ENCODE results near the gene RGL3.
"Not testable (repeated sequence)": the region's sequence is repeated elsewhere in the genome, so short reads cannot be mapped to it uniquely, and the experiment has no call there.

Gene RGL3

DNA sequence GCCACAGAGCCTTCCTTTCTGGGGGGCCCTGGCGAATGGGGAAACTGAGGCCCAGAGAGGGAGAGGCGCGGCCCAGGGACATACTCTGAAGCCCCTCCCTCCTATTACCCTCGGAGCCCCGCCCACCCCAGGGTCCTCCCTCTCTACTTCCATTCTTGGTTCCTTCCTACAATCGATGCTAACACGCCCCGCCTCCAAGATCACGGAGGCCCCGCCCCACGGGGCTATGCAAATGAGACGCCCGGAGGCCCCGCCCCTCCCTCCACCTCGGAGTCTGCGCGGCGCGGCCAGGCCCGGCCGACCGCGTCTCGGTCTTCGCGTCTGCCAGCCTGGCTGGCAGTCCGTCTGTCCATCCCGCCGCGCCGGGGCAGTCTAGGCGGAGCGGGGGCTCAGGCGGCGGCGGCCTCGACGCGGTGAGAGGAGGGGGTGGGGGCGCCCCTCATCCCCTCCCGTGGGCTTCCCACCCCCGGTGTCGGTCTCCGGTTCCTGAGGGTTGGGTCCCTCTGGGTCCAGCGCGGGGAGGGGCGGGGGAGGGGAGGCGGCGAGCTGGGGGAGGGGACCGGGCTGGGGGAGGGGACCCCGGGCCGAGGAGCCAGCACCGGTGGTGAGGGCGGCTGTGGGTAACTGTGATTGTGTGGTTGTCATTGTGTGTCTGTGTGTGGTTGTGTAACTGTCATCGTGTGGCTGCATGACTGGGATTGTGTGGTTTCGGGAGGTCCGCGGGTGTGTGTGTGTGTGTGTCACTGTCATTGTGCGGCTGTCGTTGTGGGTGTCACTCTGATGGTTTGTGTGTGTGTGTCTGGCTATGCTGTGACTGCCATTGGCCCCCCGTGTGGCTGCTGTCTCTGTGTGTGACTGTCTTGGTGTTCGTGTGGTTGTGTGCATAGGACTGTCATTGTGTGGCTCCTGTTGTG, 63.7 kb downstream of the RGL3 start, which contains the start of gene PLPPR2:
PLPPR2 (plus strand) TSS at position 273 of the 914 bp plus-strand sequence. CDS start 2,242 bp downstream, outside the sequence.
- no peaks in the 10 kb centered on the region for H3K9me3 ChIP-seq (ENCODE audit: control extremely low read depth in 1 of 5, control insufficient read depth in 4 of 5, insufficient read depth in 2 of 5, low read depth in 1 of 5, low read length in 4 of 5)
- 5% methylated on average over 35 of the region's 62 CpGs for WGBS (ENCODE audit: insufficient coverage)
- DNase-seq: peak; percentile 86 to 88 (median 88)
- POLR2A ChIA-PET: no interaction called here
- peaks cover 0 to 3% (median 0%) of the 10 kb centered on the region in 4 experiments for H3K36me3 ChIP-seq (ENCODE audit: control insufficient read depth in 4 of 4, insufficient read depth in 4 of 4, low read length in 3 of 4)
- H3K27ac ChIP-seq (ENCODE audit: insufficient read depth in 1 of 2, low read depth in 1 of 2, low read length in 2 of 2, poor library complexity in 1 of 2, severe bottlenecking in 2 of 2): no peak within 1 kb of the TSS
- peaks cover 0 to 23% (median 11%) of the 10 kb centered on the region in 4 experiments for H3K4me1 ChIP-seq (ENCODE audit: control extremely low read depth in 1 of 4, control insufficient read depth in 4 of 4, insufficient read depth in 4 of 4, low read length in 3 of 4)
- H3K4me3 ChIP-seq (ENCODE audit: control insufficient read depth in 1 of 7, extremely low read depth in 1 of 7, insufficient read depth in 4 of 7, low read depth in 2 of 7, low read length in 6 of 7): peak within 1 kb of the TSS in 4 of 7 experiments; percentile 16 to 71 (median 44)
- CTCF ChIA-PET: no interaction called here
- H3K27me3 ChIP-seq (replicated peaks in 2 of 5; ENCODE audit: control insufficient read depth in 4 of 5, insufficient read depth in 5 of 5, low read length in 4 of 5): no peaks in the 10 kb centered on the region

DNA sequence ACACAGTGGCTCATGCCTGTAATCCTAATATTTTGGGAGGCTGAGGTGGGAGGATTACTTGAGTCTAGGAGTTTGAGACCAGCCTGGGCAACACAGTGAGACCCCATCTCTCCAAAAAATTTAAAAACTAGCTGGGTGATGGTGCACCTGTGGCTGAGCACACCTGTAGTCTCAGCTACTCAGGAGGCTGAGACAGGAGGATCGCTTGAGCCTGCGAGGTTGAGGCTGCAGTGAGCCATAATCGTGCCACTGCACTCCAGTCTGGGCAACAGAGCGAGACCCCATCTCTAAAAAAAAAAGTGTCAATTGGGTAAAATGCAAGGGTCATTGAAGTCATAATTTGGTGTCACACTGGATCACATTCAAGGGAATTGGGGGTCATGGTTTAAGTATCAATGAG, 65.0 kb downstream of the RGL3 start:
- H3K27me3 ChIP-seq (replicated peaks in 2 of 5; ENCODE audit: control insufficient read depth in 4 of 5, insufficient read depth in 5 of 5, low read length in 4 of 5); CTCF ChIA-PET; POLR2A ChIA-PET; H3K27ac ChIP-seq (ENCODE audit: insufficient read depth in 1 of 2, low read depth in 1 of 2, low read length in 2 of 2, poor library complexity in 1 of 2, severe bottlenecking in 2 of 2); H3K9me3 ChIP-seq (ENCODE audit: control extremely low read depth in 1 of 5, control insufficient read depth in 4 of 5, insufficient read depth in 2 of 5, low read depth in 1 of 5, low read length in 4 of 5); H3K36me3 ChIP-seq (ENCODE audit: control insufficient read depth in 4 of 4, insufficient read depth in 4 of 4, low read length in 3 of 4); DNase-seq; H3K4me3 ChIP-seq (ENCODE audit: control insufficient read depth in 1 of 7, extremely low read depth in 1 of 7, insufficient read depth in 4 of 7, low read depth in 2 of 7, low read length in 6 of 7): not testable (repeated sequence)
- WGBS (ENCODE audit: insufficient coverage): 98% methylated on average over 4 of the region's 4 CpGs
- H3K4me1 ChIP-seq (ENCODE audit: control extremely low read depth in 1 of 4, control insufficient read depth in 4 of 4, insufficient read depth in 4 of 4, low read length in 3 of 4): peaks cover 0 to 23% (median 11%) of the 10 kb centered on the region in 4 experiments

DNA sequence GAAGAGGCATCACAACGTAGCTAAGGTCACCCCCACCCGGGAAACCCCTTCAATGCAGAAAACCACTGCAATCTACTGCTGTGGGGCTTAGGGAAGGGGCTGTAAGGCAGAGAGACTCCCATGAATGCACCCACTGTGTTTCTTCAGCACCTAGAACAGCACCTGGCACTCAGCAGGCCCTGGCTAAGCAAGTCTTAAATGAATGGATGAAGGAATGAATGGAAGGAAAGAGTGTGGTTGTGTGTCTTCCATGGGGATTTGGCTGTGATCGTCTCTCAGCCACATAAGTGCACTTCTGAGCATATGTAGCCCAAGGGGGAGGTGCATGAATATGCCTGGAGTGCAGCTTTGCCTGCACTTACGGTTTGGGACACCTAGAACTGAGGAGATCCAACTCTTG, 69.9 kb downstream of the RGL3 start:
- Histone ChIP-seq H3K27me3 (replicated peaks in 2 of 5; ENCODE audit: control insufficient read depth in 4 of 5, insufficient read depth in 5 of 5, low read length in 4 of 5) (no peaks in the 10 kb centered on the region), H3K9me3 (ENCODE audit: control extremely low read depth in 1 of 5, control insufficient read depth in 4 of 5, insufficient read depth in 2 of 5, low read depth in 1 of 5, low read length in 4 of 5) (peaks cover 0 to 7% (median 5%) of the 10 kb centered on the region in 5 experiments), H3K4me3 (ENCODE audit: control insufficient read depth in 1 of 7, extremely low read depth in 1 of 7, insufficient read depth in 4 of 7, low read depth in 2 of 7, low read length in 6 of 7) (no peak overlapping the region), H3K4me1 (ENCODE audit: control extremely low read depth in 1 of 4, control insufficient read depth in 4 of 4, insufficient read depth in 4 of 4, low read length in 3 of 4) (peaks cover 5 to 33% (median 30%) of the 10 kb centered on the region in 4 experiments), H3K36me3 (ENCODE audit: control insufficient read depth in 4 of 4, insufficient read depth in 4 of 4, low read length in 3 of 4) (peaks cover 0 to 2% (median 0%) of the 10 kb centered on the region in 4 experiments), H3K27ac (ENCODE audit: insufficient read depth in 1 of 2, low read depth in 1 of 2, low read length in 2 of 2, poor library complexity in 1 of 2, severe bottlenecking in 2 of 2) (no peak overlapping the region)
- DNase-seq: no peak
- CTCF ChIA-PET: interaction anchor here (0.8 to 1.9 kb wide), 2 partner anchors 19 to 31 kb away, joined by 3 to 5 read pairs; no protein-coding TSS in a partner anchor
- POLR2A ChIA-PET: no interaction called here
- WGBS (ENCODE audit: insufficient coverage): 100% methylated on average over 1 of the region's 4 CpGs

DNA sequence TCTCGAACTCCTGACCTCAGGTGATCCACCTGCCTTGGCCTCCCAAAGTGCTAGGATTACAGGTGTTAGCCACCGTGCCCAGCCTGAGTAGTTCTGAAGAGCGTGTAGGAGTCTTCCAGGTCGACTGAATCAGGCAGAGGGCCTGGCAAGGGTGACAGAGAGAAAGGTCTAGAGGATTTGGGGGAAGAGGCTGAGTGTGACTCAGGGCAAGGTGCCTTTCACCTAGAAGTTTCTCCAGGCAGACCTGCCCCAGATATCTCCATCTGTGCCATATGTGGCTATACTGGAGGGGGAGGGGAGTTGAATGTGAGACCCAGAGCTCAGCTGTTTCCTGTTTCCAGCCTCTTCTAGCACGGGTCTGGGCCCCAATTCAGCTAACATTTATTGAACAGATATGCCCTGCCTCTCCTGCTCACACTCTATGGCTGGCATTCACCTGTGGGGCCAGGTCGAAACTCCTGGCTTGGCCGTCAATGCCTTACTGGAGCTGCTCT, 71.5 kb downstream of the RGL3 start:
- POLR2A ChIA-PET: interaction anchor here (0.6 to 0.9 kb wide), 2 partner anchors 28 to 1702 kb away, joined by 3 to 5 read pairs; no protein-coding TSS in a partner anchor
- WGBS (ENCODE audit: insufficient coverage): 74% methylated on average over 6 of the region's 7 CpGs

DNA sequence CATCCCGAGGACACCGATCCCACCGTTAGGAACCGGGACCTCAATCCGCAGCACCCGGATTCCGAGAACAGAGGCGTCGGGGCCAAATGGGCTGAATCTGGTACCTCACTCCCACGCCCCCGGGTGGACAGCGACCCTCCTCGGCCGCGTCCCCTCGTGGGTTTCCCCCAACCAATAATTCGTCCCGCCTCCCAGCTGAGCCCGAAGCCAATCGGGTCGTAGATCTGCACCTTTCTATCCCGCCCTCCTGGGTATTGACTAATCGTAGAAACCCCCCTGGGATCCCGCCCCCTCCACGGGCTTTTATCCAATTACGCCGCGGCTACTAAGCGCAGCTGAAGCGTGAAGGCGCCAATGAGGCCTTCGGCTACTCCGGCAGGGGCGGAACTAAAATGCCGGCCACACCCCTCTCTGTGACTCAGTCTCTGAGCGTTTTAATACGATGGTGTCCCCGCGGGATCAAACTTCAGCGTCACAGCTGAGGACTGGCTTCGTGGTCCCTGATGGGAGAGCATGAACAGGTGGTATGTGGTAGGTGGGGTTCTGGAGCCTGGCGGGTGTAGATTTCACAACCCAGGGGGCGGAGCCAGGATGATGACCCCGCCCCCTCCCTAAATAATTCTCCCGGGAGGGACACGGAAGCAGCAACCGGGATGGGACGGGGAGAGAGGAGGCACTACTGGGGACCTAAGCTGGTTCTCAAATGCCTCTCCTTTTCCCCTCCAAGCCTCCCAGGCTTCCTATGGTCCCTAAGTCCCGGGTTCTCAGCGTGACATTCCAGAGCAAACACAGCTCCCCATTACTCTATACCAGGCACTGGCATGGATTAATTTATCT, 72.8 kb downstream of the RGL3 start, which contains the start of the genes CCDC159 and TMEM205:
CCDC159 (plus strand) TSS at position 416 of the 837 bp plus-strand sequence; CDS start at position 504, 88 bp downstream.
TMEM205 (minus strand) TSS at position 165 of the 837 bp plus-strand sequence. CDS start 649 bp downstream, outside the sequence.
- CTCF ChIA-PET: interaction anchor here (0.8 to 1.9 kb wide), 10 partner anchors 9 to 60 kb away, joined by 3 to 11 read pairs (median 5); partner anchors contain the start of genes SWSAP1 and TSPAN16
- under 1% methylated on average over 34 of the region's 50 CpGs for WGBS (ENCODE audit: insufficient coverage)
- POLR2A ChIA-PET: interaction anchor here (0.6 to 1.5 kb wide), 6 partner anchors 14 to 89 kb away, joined by 3 to 10 read pairs (median 4); partner anchors contain the start of genes PRKCSH and SWSAP1
- Histone ChIP-seq H3K27ac (ENCODE audit: insufficient read depth in 1 of 2, low read depth in 1 of 2, low read length in 2 of 2, poor library complexity in 1 of 2, severe bottlenecking in 2 of 2) (peak within 1 kb of the TSS; percentile 72 to 89), H3K9me3 (ENCODE audit: control extremely low read depth in 1 of 5, control insufficient read depth in 4 of 5, insufficient read depth in 2 of 5, low read depth in 1 of 5, low read length in 4 of 5) (peaks cover 0 to 7% (median 5%) of the 10 kb centered on the region in 5 experiments), H3K4me3 (ENCODE audit: control insufficient read depth in 1 of 7, extremely low read depth in 1 of 7, insufficient read depth in 4 of 7, low read depth in 2 of 7, low read length in 6 of 7) (peak within 1 kb of the TSS; percentile 51 to 92 (median 78)), H3K36me3 (ENCODE audit: control insufficient read depth in 4 of 4, insufficient read depth in 4 of 4, low read length in 3 of 4) (peaks cover 0 to 10% (median 3%) of the 10 kb centered on the region in 4 experiments), H3K4me1 (ENCODE audit: control extremely low read depth in 1 of 4, control insufficient read depth in 4 of 4, insufficient read depth in 4 of 4, low read length in 3 of 4) (peaks cover 7 to 47% (median 41%) of the 10 kb centered on the region in 4 experiments), H3K27me3 (replicated peaks in 2 of 5; ENCODE audit: control insufficient read depth in 4 of 5, insufficient read depth in 5 of 5, low read length in 4 of 5) (no peaks in the 10 kb centered on the region)
- peak; percentile 99 to 100 (median 100) for DNase-seq

More for the DNA sequence above, 71.5 kb downstream of the RGL3 start:
- CTCF ChIA-PET: interaction anchor here (1.0 to 1.9 kb wide), 2 partner anchors 10 to 30 kb away, joined by 3 to 4 read pairs; no protein-coding TSS in a partner anchor
- no peak overlapping the region for H3K4me3 ChIP-seq (ENCODE audit: control insufficient read depth in 1 of 7, extremely low read depth in 1 of 7, insufficient read depth in 4 of 7, low read depth in 2 of 7, low read length in 6 of 7)
- peaks cover 0 to 5% (median 0%) of the 10 kb centered on the region in 4 experiments for H3K36me3 ChIP-seq (ENCODE audit: control insufficient read depth in 4 of 4, insufficient read depth in 4 of 4, low read length in 3 of 4)
- H3K27ac ChIP-seq (ENCODE audit: insufficient read depth in 1 of 2, low read depth in 1 of 2, low read length in 2 of 2, poor library complexity in 1 of 2, severe bottlenecking in 2 of 2): no peak overlapping the region
- H3K27me3 ChIP-seq (replicated peaks in 2 of 5; ENCODE audit: control insufficient read depth in 4 of 5, insufficient read depth in 5 of 5, low read length in 4 of 5): no peaks in the 10 kb centered on the region
- DNase-seq: peak in 2 of 3 donors; percentile 29 to 42
- peaks cover 7 to 47% (median 41%) of the 10 kb centered on the region in 4 experiments for H3K4me1 ChIP-seq (ENCODE audit: control extremely low read depth in 1 of 4, control insufficient read depth in 4 of 4, insufficient read depth in 4 of 4, low read length in 3 of 4)
- peaks cover 0 to 7% (median 5%) of the 10 kb centered on the region in 5 experiments for H3K9me3 ChIP-seq (ENCODE audit: control extremely low read depth in 1 of 5, control insufficient read depth in 4 of 5, insufficient read depth in 2 of 5, low read depth in 1 of 5, low read length in 4 of 5)

All from common myeloid progenitor, CD34-positive (primary cell).